H9 (cell line): ENCODE results near the gene MTHFS. TPM values are rescaled to one million over a fixed set of nuclear protein-coding genes. Genes with fewer than 3 reads are reported as not detected.

Experiments
- DNase-seq: peaks from one replicate; pipeline ENCODE4 v3.0.0-alpha.2; 2017
- H2AFZ ChIP-seq: one replicate; pipeline ENCODE4 v1.6.1; 2013; ENCODE audit warnings: mild to moderate bottlenecking, low read length, control low read depth, moderate library complexity
- H2AK5ac ChIP-seq: 2 replicates; pipeline ENCODE4 v1.6.1; 2013; ENCODE audit warnings: low read length, control low read depth, mixed read lengths; ENCODE audit not compliant: insufficient read length
- H2BK120ac ChIP-seq: one replicate; pipeline ENCODE4 v1.6.1; 2013; ENCODE audit warnings: low read depth, mild to moderate bottlenecking, low read length, control low read depth, inconsistent platforms; ENCODE audit not compliant: poor library complexity, severe bottlenecking
- H2BK12ac ChIP-seq: 2 replicates; pipeline ENCODE4 v1.6.1; 2013; ENCODE audit warnings: low read length, control low read depth, mixed read lengths, low read depth; ENCODE audit not compliant: insufficient read length
- H2BK15ac ChIP-seq: 2 replicates; pipeline ENCODE4 v1.6.1; 2013; ENCODE audit warnings: low read depth, low read length, control low read depth
- H2BK20ac ChIP-seq: one replicate; pipeline ENCODE4 v1.6.1; 2013; ENCODE audit warnings: low read depth, mild to moderate bottlenecking, low read length, control low read depth, inconsistent platforms; ENCODE audit not compliant: poor library complexity, severe bottlenecking
- H2BK5ac ChIP-seq: 2 replicates; pipeline ENCODE4 v1.6.1; 2013; ENCODE audit warnings: low read length, control low read depth, mixed read lengths; ENCODE audit not compliant: insufficient read length
- H3K14ac ChIP-seq: 2 replicates; pipeline ENCODE4 v1.6.1; 2013; ENCODE audit warnings: low read length, control low read depth; ENCODE audit not compliant: insufficient read depth
- H3K18ac ChIP-seq: 2 replicates; pipeline ENCODE4 v1.6.1; 2013; ENCODE audit warnings: low read depth, mild to moderate bottlenecking, mixed read lengths, low read length, control low read depth; ENCODE audit not compliant: insufficient read length
- H3K23ac ChIP-seq: 2 replicates; pipeline ENCODE4 v1.6.1; 2013; ENCODE audit warnings: low read length, control low read depth, mixed read lengths, low read depth; ENCODE audit not compliant: insufficient read length
- H3K23me2 ChIP-seq: 2 replicates; pipeline ENCODE4 v1.6.1; 2013; ENCODE audit warnings: low read depth, mild to moderate bottlenecking, mixed read lengths, low read length, control low read depth; ENCODE audit not compliant: insufficient read length, poor library complexity, severe bottlenecking
- H3K27ac ChIP-seq: 2 replicates; pipeline ENCODE4 v1.5.1; 2013; ENCODE audit warnings: low read length, control low read depth, mixed read lengths, low read depth; ENCODE audit not compliant: insufficient read length
- H3K27me3 ChIP-seq: 2 replicates; pipeline ENCODE4 v1.6.1; 2013; ENCODE audit warnings: low read length, control low read depth, inconsistent platforms; ENCODE audit not compliant: insufficient read depth
- H3K4ac ChIP-seq: 2 replicates; pipeline ENCODE4 v1.6.1; 2013; ENCODE audit warnings: low read depth, mild to moderate bottlenecking, control low read depth, inconsistent platforms, low read length, moderate library complexity
- H3K4me1 ChIP-seq: 2 replicates; pipeline ENCODE4 v1.6.1; 2013; ENCODE audit warnings: low read length, control low read depth, inconsistent platforms; ENCODE audit not compliant: insufficient read depth
- H3K4me2 ChIP-seq: 2 replicates; pipeline ENCODE4 v1.6.1; 2013; ENCODE audit warnings: low read length, control low read depth, mixed read lengths; ENCODE audit not compliant: insufficient read length, insufficient read depth
- H3K56ac ChIP-seq: 2 replicates; pipeline ENCODE4 v1.6.1; 2013; ENCODE audit warnings: low read depth, mild to moderate bottlenecking, mixed read lengths, low read length, control low read depth; ENCODE audit not compliant: insufficient read length
- H3K79me1 ChIP-seq: 2 replicates; pipeline ENCODE4 v1.6.1; 2013; ENCODE audit warnings: low read depth, mild to moderate bottlenecking, moderate library complexity, low read length, control low read depth, inconsistent platforms; ENCODE audit not compliant: insufficient read depth, poor library complexity, severe bottlenecking
- H3K79me2 ChIP-seq: 2 replicates; pipeline ENCODE4 v1.6.1; 2013; ENCODE audit warnings: low read length, control low read depth, inconsistent platforms; ENCODE audit not compliant: insufficient read depth
- H3K9ac ChIP-seq: 2 replicates; pipeline ENCODE4 v1.6.1; 2013; ENCODE audit warnings: low read length, control low read depth, mixed read lengths; ENCODE audit not compliant: insufficient read length; ENCODE audit errors: extremely low read depth
- H3K9me3 ChIP-seq: one replicate; pipeline ENCODE4 v1.6.1; 2013; ENCODE audit warnings: low read depth, low read length, inconsistent platforms; ENCODE audit not compliant: control insufficient read depth
- H3T11ph ChIP-seq: one replicate; pipeline ENCODE4 v1.6.1; 2013; ENCODE audit warnings: mild to moderate bottlenecking, low read length, control low read depth, inconsistent platforms
- H4K20me1 ChIP-seq: one replicate; pipeline ENCODE4 v1.6.1; 2013; ENCODE audit not compliant: control insufficient read depth, insufficient read length, insufficient read depth
- H4K5ac ChIP-seq: 2 replicates; pipeline ENCODE4 v1.6.1; 2013; ENCODE audit warnings: low read depth, mild to moderate bottlenecking, mixed read lengths, low read length, control low read depth; ENCODE audit not compliant: insufficient read length
- H4K8ac ChIP-seq: replicated peaks from 2 replicates; pipeline ENCODE4 v1.6.1; 2013; ENCODE audit warnings: low read length, control low read depth, mixed read lengths, low read depth; ENCODE audit not compliant: insufficient read length
- H4K91ac ChIP-seq: 2 replicates; pipeline ENCODE4 v1.6.1; 2013; ENCODE audit warnings: low read depth, mild to moderate bottlenecking, moderate library complexity, mixed read lengths, low read length, control low read depth; ENCODE audit not compliant: insufficient read length
- H3K27ac Mint-ChIP-seq, 3 experiments: 2 replicates in 2 of 3; 3 replicates in 1 of 3; pipeline ENCODE4 v1.8.0; 2020 to 2021; ENCODE audit warnings: mixed read lengths in 3 of 3, mild to moderate bottlenecking in 1 of 3, moderate library complexity in 1 of 3
- H3K27me3 Mint-ChIP-seq: 2 replicates; pipeline ENCODE4 v1.8.0; 2021; ENCODE audit warnings: low read depth, mild to moderate bottlenecking, moderate library complexity, mixed read lengths
- H3K36me3 Mint-ChIP-seq, 3 experiments: 2 replicates in 2 of 3; 3 replicates in 1 of 3; pipeline ENCODE4 v1.8.0; 2020 to 2021; ENCODE audit warnings: low read depth in 3 of 3, mixed read lengths in 3 of 3; ENCODE audit not compliant: insufficient read depth in 1 of 3
- H3K4me1 Mint-ChIP-seq, 2 experiments: 2 replicates each; pipeline ENCODE4 v1.8.0; 2020; ENCODE audit warnings: mixed read lengths in 2 of 2
- H3K4me3 Mint-ChIP-seq, 2 experiments: 2 replicates in 1 of 2; 3 replicates in 1 of 2; pipeline ENCODE4 v1.8.0; 2020 to 2021; ENCODE audit warnings: mild to moderate bottlenecking in 2 of 2, mixed read lengths in 2 of 2, moderate library complexity in 1 of 2
- H3K9me3 Mint-ChIP-seq, 2 experiments: 2 replicates in 1 of 2; 3 replicates in 1 of 2; pipeline ENCODE4 v1.8.0; 2020; ENCODE audit warnings: mild to moderate bottlenecking in 2 of 2, mixed read lengths in 2 of 2, moderate library complexity in 1 of 2
- CTCF ChIP-seq: fragments of 200-600 bp; sonication (generic); conservative IDR thresholded peaks from 3 replicates; pipeline ENCODE4 v1.8.0; 2021; ENCODE audit warnings: antibody characterized with exemption, mild to moderate bottlenecking
- WGBS: extraction: QIAGEN DNeasy Blood & Tissue Kit; methylation state at CpG from one replicate; pipeline ENCODE4 v1.1.7; 2013; ENCODE audit warnings: missing lambda C conversion rate, low lambda C conversion rate, mixed read lengths; ENCODE audit not compliant: insufficient read length; ENCODE audit errors: extremely low coverage; 5-methylcytosine and 5-hydroxymethylcytosine counted together
- total RNA-seq: library from RNA; stranded (reverse); gene quantifications from 2 replicates; pipeline ENCODE4 v1.2.1, GENCODE V29; 2021

Gene MTHFS
- total RNA-seq, 1 experiment from 2014 or later, result 36.9 TPM

GRCh38 chr15:79904271-79904670, 7.5 kb upstream of the MTHFS start:
- Mint-ChIP-seq H3K4me3 (no peak overlapping the region), H3K9me3 (no peaks in the 10 kb centered on the region), H3K36me3 (peaks cover 18 to 23% (median 19%) of the 10 kb centered on the region in 3 experiments; a peak in 6 of 7 replicates), H3K4me1 (peaks cover 3% of the 10 kb centered on the region in 2 experiments; a peak in 3 of 4 replicates), H3K27me3 (no peaks in the 10 kb centered on the region), H3K27ac (no peak overlapping the region)
- Histone ChIP-seq H3K79me1 (no peaks in the 10 kb centered on the region), H3K4ac (no peak overlapping the region), H4K20me1 (no peaks in the 10 kb centered on the region), H2BK5ac (no peak overlapping the region), H2AFZ (no peak overlapping the region), H3K4me1 (no peaks in the 10 kb centered on the region; the same call in 1 of the 2 replicates), H4K5ac (no peak overlapping the region), H2BK12ac (no peak overlapping the region), H3K14ac (no peak overlapping the region), H2BK20ac (no peak overlapping the region), H3K27me3 (no peaks in the 10 kb centered on the region), H3T11ph (no peak overlapping the region), H3K27ac (no peak overlapping the region), H4K8ac (no peak overlapping the region), H4K91ac (no peak overlapping the region), H3K23ac (no peak overlapping the region), H3K9me3 (no peaks in the 10 kb centered on the region), H3K23me2 (no peaks in the 10 kb centered on the region), H3K56ac (no peak overlapping the region), H2BK120ac (no peak overlapping the region), H3K9ac (no peak overlapping the region), H3K18ac (no peak overlapping the region), H3K4me2 (no peak overlapping the region), H2BK15ac (no peak overlapping the region), H3K79me2 (no peaks in the 10 kb centered on the region), H2AK5ac (no peak overlapping the region)
- no peak for DNase-seq
- WGBS, result no CpG with 5 or more reads among the region's 4 CpGs
- TF ChIP-seq CTCF, result no peak
